WTC11 (cell line): ENCODE data around the gene IRAK1. TPM values are rescaled to one million over a fixed set of nuclear protein-coding genes. Genes with fewer than 3 reads are reported as not detected.

Experiments
- ATAC-seq: fragments of 200-7000 bp; cut with Tn5 transposase; 2 replicates; pipeline ENCODE4 v1.10.0; 2021; ENCODE audit warnings: mild to moderate bottlenecking, moderate library complexity
- CTCF ChIA-PET: fragments of 300-600 bp; sonication (Branson Sonifier 250); formaldehyde crosslinking; loops from one replicate; lab custom pipeline; 2021; ENCODE audit warnings: antibody characterized with exemption; lab: Charles Lee
- POLR2A ChIA-PET: fragments of 350-600 bp; sonication (Branson Sonifier 250); formaldehyde crosslinking; loops from one replicate; lab custom pipeline; 2021; ENCODE audit warnings: antibody characterized with exemption; lab: Charles Lee
- DNase-seq: peaks from one replicate; pipeline ENCODE4 v3.0.0; 2021; ENCODE audit warnings: low spot score
- H3K27ac Mint-ChIP-seq: 2 replicates; pipeline ENCODE4 v1.8.0; 2021; ENCODE audit warnings: mixed read lengths
- H3K27me3 Mint-ChIP-seq: 2 replicates; pipeline ENCODE4 v1.8.0; 2021; ENCODE audit warnings: low read depth, mild to moderate bottlenecking, moderate library complexity, mixed read lengths
- H3K36me3 Mint-ChIP-seq: 2 replicates; pipeline ENCODE4 v1.8.0; 2021; ENCODE audit warnings: mixed read lengths
- H3K4me1 Mint-ChIP-seq: 2 replicates; pipeline ENCODE4 v1.8.0; 2022; ENCODE audit warnings: mixed read lengths
- H3K4me3 Mint-ChIP-seq: 2 replicates; pipeline ENCODE4 v1.8.0; 2021; ENCODE audit warnings: mild to moderate bottlenecking, moderate library complexity, mixed read lengths
- H3K9me3 Mint-ChIP-seq: 2 replicates; pipeline ENCODE4 v1.8.0; 2021; ENCODE audit warnings: mixed read lengths
- ATF2 ChIP-seq: sonication (generic); formaldehyde crosslinking; IDR thresholded peaks from 2 replicates; pipeline ENCODE4 v1.8.1; 2022; ENCODE audit warnings: low read depth, missing genetic modification reagents, borderline replicate concordance
- CTCF ChIP-seq: fragments of 200-600 bp; IDR thresholded peaks from 2 replicates; pipeline ENCODE4 v1.8.0; 2022; ENCODE audit warnings: antibody characterized with exemption
- E2F4 ChIP-seq: sonication (generic); formaldehyde crosslinking; IDR thresholded peaks from 2 replicates; pipeline ENCODE4 v1.8.1; 2022; ENCODE audit warnings: low read depth, mild to moderate bottlenecking, moderate library complexity, missing genetic modification reagents, borderline replicate concordance
- ELF4 ChIP-seq: sonication (generic); formaldehyde crosslinking; IDR thresholded peaks from 2 replicates; pipeline ENCODE4 v1.8.1; 2022; ENCODE audit warnings: low read depth, mild to moderate bottlenecking, moderate library complexity, missing genetic modification reagents
- EMX1 ChIP-seq: fragments of 250-450 bp; sonication (Bioruptor Pico); IDR thresholded peaks from 2 replicates; pipeline ENCODE4 v1.8.0; 2021; ENCODE audit warnings: mild to moderate bottlenecking
- GABPB1 ChIP-seq: sonication (generic); formaldehyde crosslinking; IDR thresholded peaks from 2 replicates; pipeline ENCODE4 v1.8.1; 2023; ENCODE audit warnings: mild to moderate bottlenecking, missing genetic modification reagents
- IRF1 ChIP-seq: sonication (generic); formaldehyde crosslinking; IDR thresholded peaks from 2 replicates; pipeline ENCODE4 v1.8.0; 2023; ENCODE audit warnings: missing genetic modification reagents
- JAZF1 ChIP-seq: fragments of 250-450 bp; sonication (Bioruptor Pico); IDR thresholded peaks from 2 replicates; pipeline ENCODE4 v1.9.0; 2021; ENCODE audit warnings: moderate library complexity, mild to moderate bottlenecking, inconsistent platforms
- NFATC4 ChIP-seq: fragments of 250-450 bp; sonication (Bioruptor Pico); IDR thresholded peaks from 2 replicates; pipeline ENCODE4 v1.9.0; 2021; ENCODE audit warnings: mild to moderate bottlenecking
- NFYB ChIP-seq: sonication (generic); formaldehyde crosslinking; conservative IDR thresholded peaks from 2 replicates; pipeline ENCODE4 v1.8.0; 2022; ENCODE audit warnings: low read depth, missing genetic modification reagents
- NR1H2 ChIP-seq: sonication (generic); formaldehyde crosslinking; IDR thresholded peaks from 2 replicates; pipeline ENCODE4 v1.9.0; 2021; ENCODE audit warnings: mild to moderate bottlenecking, moderate library complexity, missing genetic modification reagents
- NR3C1 ChIP-seq: sonication (generic); formaldehyde crosslinking; conservative IDR thresholded peaks from 2 replicates; pipeline ENCODE4 v1.8.1; 2023; ENCODE audit warnings: low read depth, mild to moderate bottlenecking, missing genetic modification reagents
- RELA ChIP-seq: sonication (generic); formaldehyde crosslinking; IDR thresholded peaks from 2 replicates; pipeline ENCODE4 v1.8.1; 2022; ENCODE audit warnings: missing genetic modification reagents, mild to moderate bottlenecking, borderline replicate concordance
- SMAD3 ChIP-seq: sonication (generic); formaldehyde crosslinking; IDR thresholded peaks from 2 replicates; pipeline ENCODE4 v1.8.0; 2022; ENCODE audit warnings: missing genetic modification reagents, mild to moderate bottlenecking, borderline replicate concordance
- SP1 ChIP-seq: sonication (generic); formaldehyde crosslinking; conservative IDR thresholded peaks from 2 replicates; pipeline ENCODE4 v1.8.1; 2022; ENCODE audit warnings: missing genetic modification reagents
- STAT6 ChIP-seq: sonication (generic); formaldehyde crosslinking; conservative IDR thresholded peaks from 2 replicates; pipeline ENCODE4 v1.8.1; 2023; ENCODE audit warnings: mild to moderate bottlenecking, low read depth, missing genetic modification reagents, moderate library complexity
- TEAD1 ChIP-seq: sonication (generic); formaldehyde crosslinking; IDR thresholded peaks from 2 replicates; pipeline ENCODE4 v1.8.0; 2022; ENCODE audit warnings: mild to moderate bottlenecking, missing genetic modification reagents
- TP53 ChIP-seq: sonication (generic); formaldehyde crosslinking; IDR thresholded peaks from 2 replicates; pipeline ENCODE4 v1.8.1; 2023; ENCODE audit warnings: mild to moderate bottlenecking, missing genetic modification reagents
- ZBTB43 ChIP-seq: sonication (generic); formaldehyde crosslinking; IDR thresholded peaks from 2 replicates; pipeline ENCODE4 v1.8.1; 2023; ENCODE audit warnings: mild to moderate bottlenecking, missing genetic modification reagents
- ZMAT4 ChIP-seq: fragments of 250-450 bp; sonication (Bioruptor Pico); IDR thresholded peaks from 2 replicates; pipeline ENCODE4 v1.9.0; 2021; ENCODE audit warnings: mild to moderate bottlenecking
- ZNF121 ChIP-seq: sonication (generic); formaldehyde crosslinking; IDR thresholded peaks from 2 replicates; pipeline ENCODE4 v1.8.0; 2023; ENCODE audit warnings: missing genetic modification reagents
- ZNF263 ChIP-seq: sonication (generic); formaldehyde crosslinking; IDR thresholded peaks from 2 replicates; pipeline ENCODE4 v1.8.1; 2022; ENCODE audit warnings: low read depth, mild to moderate bottlenecking, moderate library complexity, missing genetic modification reagents
- ZSCAN18 ChIP-seq: fragments of 250-450 bp; sonication (Bioruptor Pico); IDR thresholded peaks from 2 replicates; pipeline ENCODE4 v2.1.2; 2022; ENCODE audit warnings: mild to moderate bottlenecking, moderate library complexity
- total RNA-seq: library from RNA; stranded (reverse); gene quantifications from 3 replicates; pipeline ENCODE4 v1.2.3, GENCODE V29; 2021

The IRAK1 gene
- total RNA-seq, 1 experiment from 2014 or later, result 32.1 TPM

GRCh38 chrX:154032653-154033052 is 13.0 kb upstream of the IRAK1 start:
- no peaks in the 10 kb centered on the region for H3K9me3 Mint-ChIP-seq
- H3K27me3 Mint-ChIP-seq, result no peaks in the 10 kb centered on the region
- no peak overlapping the region for H3K4me3 Mint-ChIP-seq
- ChIA-PET CTCF (no interaction called here), POLR2A (no interaction called here)
- ATAC-seq (peak; percentile 55), DNase-seq (no peak)
- H3K36me3 Mint-ChIP-seq, result peaks cover 13% of the 10 kb centered on the region
- TF ChIP-seq EMX1 (CRISPR knock-in tag) (no peak), NFATC4 (CRISPR knock-in tag) (no peak), SMAD3 (no peak), TP53 (no peak), NFYB (CRISPR knock-in tag) (no peak), STAT6 (CRISPR knock-in tag) (no peak), NR1H2 (no peak), TEAD1 (CRISPR knock-in tag) (no peak), SP1 (no peak), GABPB1 (no peak), E2F4 (CRISPR knock-in tag) (no peak), CTCF (no peak), ATF2 (CRISPR knock-in tag) (no peak)
- peaks cover 42% of the 10 kb centered on the region for H3K4me1 Mint-ChIP-seq
- H3K27ac Mint-ChIP-seq, result peak overlapping the region; percentile 95

- Mint-ChIP-seq H3K27ac (peak overlapping the region; percentile 95), H3K9me3 (no peaks in the 10 kb centered on the region), H3K4me3 (no peak overlapping the region), H3K27me3 (no peaks in the 10 kb centered on the region), H3K4me1 (peaks cover 41% of the 10 kb centered on the region), H3K36me3 (peaks cover 13% of the 10 kb centered on the region)
- ChIA-PET CTCF (no interaction called here), POLR2A (no interaction called here)
- ATAC-seq, result no peak
- DNase-seq, result no peak
- TF ChIP-seq IRF1 (CRISPR knock-in tag), result no peak
- TF ChIP-seq JAZF1, result no peak
- TF ChIP-seq ZNF121, result no peak
- no peak for TF ChIP-seq NR3C1 (CRISPR knock-in tag)
- no peak for TF ChIP-seq NR1H2
- TF ChIP-seq ZSCAN18 (CRISPR knock-in tag), result no peak
- no peak for TF ChIP-seq EMX1 (CRISPR knock-in tag)
- TF ChIP-seq GABPB1, result no peak
- TF ChIP-seq ZNF263 (CRISPR knock-in tag), result no peak
- no peak for TF ChIP-seq NFYB (CRISPR knock-in tag)
- no peak for TF ChIP-seq ZMAT4 (CRISPR knock-in tag)
- no peak for TF ChIP-seq RELA (CRISPR knock-in tag)
- TF ChIP-seq ELF4 (CRISPR knock-in tag), result no peak
- no peak for TF ChIP-seq ZBTB43 (CRISPR knock-in tag)
- TF ChIP-seq TP53, result no peak
These were observed 12.5 kb upstream of the IRAK1 start for GRCh38 chrX:154032160-154032559.
